Fibroblast of lung (primary cell): ENCODE measurements around the gene PHKG2. TPM values are rescaled to one million over a fixed set of nuclear protein-coding genes. Genes with fewer than 3 reads are reported as not detected.

ENCODE experiments used
- DNase-seq, 2 donors: peaks; one replicate each; pipeline versions ENCODE4 v3.0.0 to v3.0.0-alpha.2; 2010; ENCODE audit warnings: low read depth in 2 of 2
- H2AFZ ChIP-seq: 2 replicates; pipeline ENCODE4 v1.5.1; 2012; ENCODE audit warnings: low read length, control low read depth, inconsistent platforms
- H3K27ac ChIP-seq: 2 replicates; pipeline ENCODE4 v1.5.1; 2011; ENCODE audit warnings: low read length, control low read depth; ENCODE audit not compliant: insufficient read depth
- H3K27me3 ChIP-seq: 2 replicates; pipeline ENCODE4 v1.5.1; 2011; ENCODE audit warnings: mild to moderate bottlenecking, low read length; ENCODE audit not compliant: control insufficient read depth, insufficient read depth
- H3K36me3 ChIP-seq: 2 replicates; pipeline ENCODE4 v1.5.1; 2011; ENCODE audit warnings: low read length; ENCODE audit not compliant: control insufficient read depth, insufficient read depth
- H3K4me1 ChIP-seq: 2 replicates; pipeline ENCODE4 v1.5.1; 2011; ENCODE audit warnings: low read length; ENCODE audit not compliant: control insufficient read depth, insufficient read depth; ENCODE audit errors: extremely low read depth
- H3K4me2 ChIP-seq: 2 replicates; pipeline ENCODE4 v1.5.1; 2011; ENCODE audit warnings: low read length, control low read depth; ENCODE audit not compliant: insufficient read depth; ENCODE audit errors: extremely low read depth
- H3K4me3 ChIP-seq, 4 experiments: fragments of 200-600 bp in 1 of 4; sonication (generic) in 1 of 4; replicated peaks in 1 of 4; 2 replicates each; pipeline ENCODE4 v1.5.1; 2011 to 2016; ENCODE audit warnings: low read length in 4 of 4, low read depth in 3 of 4, mild to moderate bottlenecking in 3 of 4, control low read depth in 2 of 4, inconsistent platforms in 1 of 4, mixed read lengths in 1 of 4; ENCODE audit not compliant: insufficient read depth in 1 of 4; ENCODE audit errors: control extremely low read depth in 1 of 4
- H3K79me2 ChIP-seq: 2 replicates; pipeline ENCODE4 v1.5.1; 2012; ENCODE audit warnings: mild to moderate bottlenecking, low read length, inconsistent platforms; ENCODE audit not compliant: control insufficient read depth, insufficient read depth
- H3K9ac ChIP-seq: 2 replicates; pipeline ENCODE4 v1.5.1; 2011; ENCODE audit warnings: mild to moderate bottlenecking, low read length, control low read depth; ENCODE audit not compliant: insufficient read depth
- H3K9me3 ChIP-seq: 2 replicates; pipeline ENCODE4 v1.5.1; 2012; ENCODE audit warnings: low read depth, low read length; ENCODE audit not compliant: control insufficient read depth, insufficient read depth
- H4K20me1 ChIP-seq: 2 replicates; pipeline ENCODE4 v1.5.1; 2011; ENCODE audit warnings: low read length; ENCODE audit not compliant: control insufficient read depth, insufficient read depth; ENCODE audit errors: extremely low read depth
- EZH2 ChIP-seq: IDR thresholded peaks from 2 replicates; pipeline ENCODE4 v1.5.1; 2012; ENCODE audit warnings: low read length, control low read depth, mild to moderate bottlenecking; ENCODE audit errors: missing control alignments
- polyA plus RNA-seq, 2 donors: library from polyadenylated mRNA; depleted of rRNA in 1 of 2; stranded (reverse) in 1 of 2; unstranded in 1 of 2; fragments of >200 nt; gene quantifications; 2 replicates each; pipeline ENCODE4 v1.2.1, GENCODE V29; 2011 to 2012; ENCODE audit warnings: missing spikeins in 1 of 2
- total RNA-seq: library from RNA; depleted of rRNA; stranded (reverse); fragments of >200 nt; gene quantifications from 2 replicates; pipeline ENCODE4 v1.2.1, GENCODE V29; 2014
- TF ChIP-seq, protein P1 (sequence below), 2 donors: IDR thresholded peaks in 1 of 2; conservative IDR thresholded peaks in 1 of 2; 1 replicate in 1 of 2; 2 replicates in 1 of 2; pipeline ENCODE4 v1.5.1; 2011 to 2012; ENCODE audit warnings: low read length in 2 of 2, control low read depth in 1 of 2, inconsistent platforms in 1 of 2, low read depth in 1 of 2, mild to moderate bottlenecking in 1 of 2

The PHKG2 gene
- total and polyA plus RNA-seq, 2 donors (not counting 1 experiment from before 2014, with no cell fraction given), result 15.4 to 19.4 TPM

- Histone ChIP-seq H3K36me3 (peaks cover 25% of the 10 kb centered on the region), H4K20me1 (no peaks in the 10 kb centered on the region), H3K4me2 (peak overlapping the region; percentile 93), H2AFZ (no peak overlapping the region), H3K4me1 (peaks cover 12% of the 10 kb centered on the region), H3K79me2 (no peaks in the 10 kb centered on the region), H3K27ac (peak overlapping the region; percentile 77), H3K27me3 (no peaks in the 10 kb centered on the region), H3K9me3 (no peaks in the 10 kb centered on the region), H3K9ac (peak overlapping the region; percentile 38), H3K4me3 (peak overlapping the region; percentile 35 to 78 (median 55))
- TF ChIP-seq, protein P1, sequence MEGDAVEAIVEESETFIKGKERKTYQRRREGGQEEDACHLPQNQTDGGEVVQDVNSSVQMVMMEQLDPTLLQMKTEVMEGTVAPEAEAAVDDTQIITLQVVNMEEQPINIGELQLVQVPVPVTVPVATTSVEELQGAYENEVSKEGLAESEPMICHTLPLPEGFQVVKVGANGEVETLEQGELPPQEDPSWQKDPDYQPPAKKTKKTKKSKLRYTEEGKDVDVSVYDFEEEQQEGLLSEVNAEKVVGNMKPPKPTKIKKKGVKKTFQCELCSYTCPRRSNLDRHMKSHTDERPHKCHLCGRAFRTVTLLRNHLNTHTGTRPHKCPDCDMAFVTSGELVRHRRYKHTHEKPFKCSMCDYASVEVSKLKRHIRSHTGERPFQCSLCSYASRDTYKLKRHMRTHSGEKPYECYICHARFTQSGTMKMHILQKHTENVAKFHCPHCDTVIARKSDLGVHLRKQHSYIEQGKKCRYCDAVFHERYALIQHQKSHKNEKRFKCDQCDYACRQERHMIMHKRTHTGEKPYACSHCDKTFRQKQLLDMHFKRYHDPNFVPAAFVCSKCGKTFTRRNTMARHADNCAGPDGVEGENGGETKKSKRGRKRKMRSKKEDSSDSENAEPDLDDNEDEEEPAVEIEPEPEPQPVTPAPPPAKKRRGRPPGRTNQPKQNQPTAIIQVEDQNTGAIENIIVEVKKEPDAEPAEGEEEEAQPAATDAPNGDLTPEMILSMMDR (conservative IDR thresholded peaks at IDR 0.05 in 1 of 2, IDR thresholded peaks at IDR 0.05 in 1 of 2; ENCODE audit: low read depth in 1 of 2, low read length in 2 of 2), result no peak
- TF ChIP-seq EZH2, result no peak
- DNase-seq, result no peak
Observed at GRCh38 chr16:30775131-30775391, 26.8 kb downstream of the PHKG2 start.

DNA sequence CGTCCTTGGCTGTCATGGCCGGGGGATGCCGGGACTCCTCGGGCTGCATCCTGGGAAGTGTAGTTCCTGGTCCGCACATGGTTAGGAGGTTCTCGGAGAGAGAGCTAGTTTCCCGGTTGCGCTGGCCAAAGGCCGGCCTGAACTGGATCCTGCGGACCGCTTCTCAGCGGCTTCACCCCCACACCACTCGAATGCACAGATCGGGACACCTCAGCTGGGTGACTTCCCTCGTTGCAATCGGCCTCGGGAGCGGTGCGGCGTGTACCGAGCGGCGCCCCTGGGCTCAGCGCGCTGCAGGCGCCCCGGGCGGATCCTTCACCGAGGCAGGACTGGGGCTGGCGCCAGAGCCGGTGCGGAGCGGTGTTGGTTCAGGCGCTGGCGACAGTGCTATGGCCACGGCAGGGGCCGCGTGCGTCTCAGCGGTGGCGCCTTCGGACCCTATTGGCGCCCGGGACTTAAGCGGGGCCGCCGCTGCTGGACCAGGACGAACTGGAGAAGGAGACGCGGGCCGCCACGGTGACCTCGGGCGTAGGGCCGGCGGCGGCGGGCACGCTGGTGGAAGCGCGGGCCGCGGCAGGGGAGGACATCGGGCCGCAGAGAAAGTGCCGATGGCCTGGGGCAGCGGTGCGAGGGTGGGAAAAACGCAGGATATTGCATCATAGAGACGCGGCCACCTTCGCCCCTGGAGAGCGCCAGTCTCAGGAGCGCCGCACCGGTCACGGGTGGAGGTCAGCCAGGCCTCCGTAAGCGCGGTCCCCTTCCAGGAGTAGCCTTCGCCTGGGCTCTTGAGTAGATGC, 27.4 kb downstream of the PHKG2 start:
- H2AFZ ChIP-seq, result no peak overlapping the region

DNA sequence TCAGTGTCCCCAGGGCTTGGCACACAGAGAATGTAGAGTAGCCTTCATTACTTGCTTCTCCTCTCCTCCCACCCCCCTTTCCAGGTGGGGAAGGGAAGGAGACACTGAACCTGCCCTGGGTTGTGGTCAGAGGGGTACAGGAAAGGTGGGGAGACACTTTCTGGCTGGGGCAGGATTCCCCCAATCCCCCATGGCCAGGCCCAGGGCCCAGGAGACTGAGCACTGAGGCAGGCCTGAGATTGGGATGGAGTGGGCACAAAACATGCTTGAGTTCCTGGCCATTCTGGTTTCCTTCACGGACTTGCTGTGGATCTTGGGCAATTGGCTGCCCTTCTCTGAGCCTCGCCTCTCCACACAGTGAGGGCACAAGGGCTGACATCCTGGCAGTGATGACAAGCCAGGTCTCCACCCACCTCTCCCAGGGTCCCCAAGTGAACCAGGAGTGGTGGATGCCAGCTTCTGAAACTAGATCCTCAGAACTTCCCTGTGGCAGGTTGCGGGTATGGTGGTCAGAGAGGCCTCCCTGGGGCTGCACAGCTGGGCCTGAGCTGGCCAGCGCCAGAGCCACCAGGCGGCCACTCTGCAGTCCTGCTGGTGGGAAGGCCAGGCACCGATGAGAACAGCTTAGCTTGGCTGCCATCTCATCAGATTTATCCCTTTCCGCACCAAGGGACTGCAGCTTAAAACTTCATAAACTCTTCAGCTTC, 29.5 kb downstream of the PHKG2 start:
- Histone ChIP-seq H3K27ac (no peak overlapping the region), H3K36me3 (peaks cover 18% of the 10 kb centered on the region), H3K4me3 (no peak overlapping the region), H3K4me2 (no peak overlapping the region), H3K79me2 (no peaks in the 10 kb centered on the region), H2AFZ (no peak overlapping the region), H3K27me3 (no peaks in the 10 kb centered on the region), H3K4me1 (peaks cover 12% of the 10 kb centered on the region), H3K9me3 (no peaks in the 10 kb centered on the region), H3K9ac (no peak overlapping the region), H4K20me1 (no peaks in the 10 kb centered on the region)
- no peak for DNase-seq
- TF ChIP-seq EZH2, result no peak
- TF ChIP-seq, protein P1 (conservative IDR thresholded peaks at IDR 0.05 in 1 of 2, IDR thresholded peaks at IDR 0.05 in 1 of 2; ENCODE audit: low read depth in 1 of 2, low read length in 2 of 2), result no peak

More for the DNA sequence above, 27.4 kb downstream of the PHKG2 start:
- no peaks in the 10 kb centered on the region for H3K79me2 ChIP-seq
- peak overlapping the region; percentile 93 for H3K4me2 ChIP-seq
- H3K36me3 ChIP-seq, result peaks cover 25% of the 10 kb centered on the region
- H3K27me3 ChIP-seq, result no peaks in the 10 kb centered on the region
- peak overlapping the region; percentile 77 for H3K27ac ChIP-seq
- H3K9me3 ChIP-seq, result no peaks in the 10 kb centered on the region
- H4K20me1 ChIP-seq, result no peaks in the 10 kb centered on the region
- TF ChIP-seq EZH2, result no peak
- TF ChIP-seq, protein P1 (conservative IDR thresholded peaks at IDR 0.05 in 1 of 2, IDR thresholded peaks at IDR 0.05 in 1 of 2; ENCODE audit: low read depth in 1 of 2, low read length in 2 of 2), result no peak
- peak; percentile 80 to 82 for DNase-seq
- H3K9ac ChIP-seq, result peak overlapping the region; percentile 72
- peaks cover 12% of the 10 kb centered on the region for H3K4me1 ChIP-seq
- H3K4me3 ChIP-seq, result peak overlapping the region; percentile 46 to 85 (median 72)
